MM.1S (cell line): ENCODE data around the gene ITPR3.

ENCODE experiments used
- DNase-seq: peaks from one replicate; pipeline ENCODE4 v3.0.0-alpha.2; 2015
- H2AFZ ChIP-seq: fragments of 300-600 bp; sonication (generic); 2 replicates; pipeline ENCODE4 v1.6.0; 2016; ENCODE audit warnings: antibody characterized with exemption, low read length
- H3F3A ChIP-seq: fragments of 300-600 bp; sonication (generic); 2 replicates; pipeline ENCODE4 v1.6.1; 2016; ENCODE audit warnings: mild to moderate bottlenecking, antibody characterized with exemption, low read length, moderate library complexity, mixed read lengths; ENCODE audit not compliant: insufficient read depth
- H3K27ac ChIP-seq: fragments of 300-600 bp; sonication (generic); 2 replicates; pipeline ENCODE4 v1.5.1; 2016; ENCODE audit warnings: mild to moderate bottlenecking, low read length
- H3K27me3 ChIP-seq: fragments of 300-600 bp; sonication (generic); replicated peaks from 2 replicates; pipeline ENCODE4 v1.6.0; 2016; ENCODE audit warnings: low read length; ENCODE audit not compliant: insufficient read depth
- H3K36me3 ChIP-seq: fragments of 300-600 bp; sonication (generic); replicated peaks from 2 replicates; pipeline ENCODE4 v1.6.1; 2016; ENCODE audit warnings: mild to moderate bottlenecking, low read length, mixed read lengths; ENCODE audit not compliant: insufficient read depth
- H3K4me1 ChIP-seq: fragments of 300-600 bp; sonication (generic); 2 replicates; pipeline ENCODE4 v1.6.1; 2016; ENCODE audit warnings: low read length, mixed read lengths
- H3K4me2 ChIP-seq: fragments of 300-600 bp; sonication (generic); 2 replicates; pipeline ENCODE4 v1.6.0; 2016; ENCODE audit warnings: low read depth, low read length
- H3K4me3 ChIP-seq: fragments of 300-600 bp; sonication (generic); 2 replicates; pipeline ENCODE4 v1.5.1; 2016; ENCODE audit warnings: low read length, mixed read lengths
- H3K79me2 ChIP-seq: fragments of 300-600 bp; sonication (generic); 2 replicates; pipeline ENCODE4 v1.6.1; 2016; ENCODE audit warnings: mixed run types, low read length, mixed read lengths
- H3K9ac ChIP-seq: fragments of 300-600 bp; sonication (generic); 2 replicates; pipeline ENCODE4 v1.6.1; 2016; ENCODE audit warnings: low read length, mixed read lengths
- H3K9me2 ChIP-seq: fragments of 300-600 bp; sonication (generic); replicated peaks from 2 replicates; pipeline ENCODE4 v1.6.1; 2016; ENCODE audit warnings: mild to moderate bottlenecking, low read length, mixed read lengths; ENCODE audit not compliant: insufficient read depth
- H3K9me3 ChIP-seq: fragments of 300-600 bp; sonication (generic); replicated peaks from 2 replicates; pipeline ENCODE4 v1.6.1; 2016; ENCODE audit warnings: mild to moderate bottlenecking, low read length, mixed read lengths; ENCODE audit not compliant: insufficient read depth
- H4K20me1 ChIP-seq: fragments of 300-600 bp; sonication (generic); 2 replicates; pipeline ENCODE4 v1.6.1; 2016; ENCODE audit warnings: mild to moderate bottlenecking, low read length, moderate library complexity, mixed read lengths; ENCODE audit not compliant: insufficient read depth
- EZH2 ChIP-seq: fragments of 300-600 bp; sonication (generic); optimal IDR thresholded peaks from 2 replicates; pipeline ENCODE3; 2017; ENCODE audit warnings: low read depth, mild to moderate bottlenecking, antibody characterized with exemption, low read length, mixed read lengths
- EZH2phosphoT487 ChIP-seq: fragments of 300-600 bp; sonication (generic); IDR thresholded peaks from 2 replicates; pipeline ENCODE4 v1.6.1; 2018; ENCODE audit warnings: antibody characterized with exemption, low read length
- TF ChIP-seq, protein P1 (sequence below): fragments of 300-600 bp; sonication (generic); IDR thresholded peaks from 2 replicates; pipeline ENCODE4 v1.5.1; 2016; ENCODE audit warnings: antibody characterized with exemption, low read length, mixed read lengths

Gene ITPR3

DNA sequence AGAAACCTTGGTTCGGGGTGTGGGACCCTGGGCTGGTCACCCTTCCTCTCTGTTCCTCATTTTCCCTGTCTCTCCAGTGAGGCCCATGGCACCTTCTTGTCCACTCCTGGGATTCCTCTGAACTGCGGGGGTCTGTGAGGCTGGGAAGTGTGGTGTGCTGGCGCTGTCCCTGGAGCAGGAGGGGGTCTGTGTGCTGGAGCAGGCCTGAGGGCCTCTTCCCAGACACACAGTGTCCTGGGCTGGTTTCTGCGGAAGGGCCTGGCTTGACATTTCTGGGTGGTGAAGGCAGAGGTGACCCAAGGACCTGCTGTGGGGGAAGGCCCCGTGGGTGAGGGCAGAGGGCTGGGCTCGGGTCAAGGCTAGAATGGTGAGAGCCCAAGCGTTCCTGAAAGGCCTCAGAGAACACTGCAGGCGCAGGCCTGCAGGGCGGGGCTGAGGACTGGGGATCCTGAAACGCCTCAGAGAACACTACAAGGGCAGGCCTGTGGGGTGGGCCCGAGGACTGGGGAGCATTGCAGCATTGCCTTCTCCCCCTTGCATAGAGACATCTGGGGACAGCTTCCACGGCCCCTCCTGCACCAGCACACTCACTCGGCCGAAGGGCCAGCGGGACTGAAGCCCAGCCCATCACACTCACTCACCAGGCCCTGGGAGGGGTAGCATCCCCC is 30.5 kb upstream of the ITPR3 start:
- Histone ChIP-seq H3K9ac (no peak overlapping the region), H3K27me3 (no peaks in the 10 kb centered on the region), H3K79me2 (no peaks in the 10 kb centered on the region), H3K4me2 (peak overlapping the region; percentile 51; the same call in 1 of the 2 replicates), H4K20me1 (no peaks in the 10 kb centered on the region), H3K9me3 (no peaks in the 10 kb centered on the region), H3F3A (no peaks in the 10 kb centered on the region), H3K4me1 (peaks cover 12% of the 10 kb centered on the region), H3K27ac (no peak overlapping the region), H3K9me2 (no peaks in the 10 kb centered on the region), H3K36me3 (no peaks in the 10 kb centered on the region), H3K4me3 (no peak overlapping the region), H2AFZ (peak overlapping the region; percentile 66; the same call in 1 of the 2 replicates)
- no peak for TF ChIP-seq EZH2
- TF ChIP-seq, protein P1, sequence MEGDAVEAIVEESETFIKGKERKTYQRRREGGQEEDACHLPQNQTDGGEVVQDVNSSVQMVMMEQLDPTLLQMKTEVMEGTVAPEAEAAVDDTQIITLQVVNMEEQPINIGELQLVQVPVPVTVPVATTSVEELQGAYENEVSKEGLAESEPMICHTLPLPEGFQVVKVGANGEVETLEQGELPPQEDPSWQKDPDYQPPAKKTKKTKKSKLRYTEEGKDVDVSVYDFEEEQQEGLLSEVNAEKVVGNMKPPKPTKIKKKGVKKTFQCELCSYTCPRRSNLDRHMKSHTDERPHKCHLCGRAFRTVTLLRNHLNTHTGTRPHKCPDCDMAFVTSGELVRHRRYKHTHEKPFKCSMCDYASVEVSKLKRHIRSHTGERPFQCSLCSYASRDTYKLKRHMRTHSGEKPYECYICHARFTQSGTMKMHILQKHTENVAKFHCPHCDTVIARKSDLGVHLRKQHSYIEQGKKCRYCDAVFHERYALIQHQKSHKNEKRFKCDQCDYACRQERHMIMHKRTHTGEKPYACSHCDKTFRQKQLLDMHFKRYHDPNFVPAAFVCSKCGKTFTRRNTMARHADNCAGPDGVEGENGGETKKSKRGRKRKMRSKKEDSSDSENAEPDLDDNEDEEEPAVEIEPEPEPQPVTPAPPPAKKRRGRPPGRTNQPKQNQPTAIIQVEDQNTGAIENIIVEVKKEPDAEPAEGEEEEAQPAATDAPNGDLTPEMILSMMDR, result no peak
- TF ChIP-seq EZH2phosphoT487, result no peak
- no peak for DNase-seq

DNA sequence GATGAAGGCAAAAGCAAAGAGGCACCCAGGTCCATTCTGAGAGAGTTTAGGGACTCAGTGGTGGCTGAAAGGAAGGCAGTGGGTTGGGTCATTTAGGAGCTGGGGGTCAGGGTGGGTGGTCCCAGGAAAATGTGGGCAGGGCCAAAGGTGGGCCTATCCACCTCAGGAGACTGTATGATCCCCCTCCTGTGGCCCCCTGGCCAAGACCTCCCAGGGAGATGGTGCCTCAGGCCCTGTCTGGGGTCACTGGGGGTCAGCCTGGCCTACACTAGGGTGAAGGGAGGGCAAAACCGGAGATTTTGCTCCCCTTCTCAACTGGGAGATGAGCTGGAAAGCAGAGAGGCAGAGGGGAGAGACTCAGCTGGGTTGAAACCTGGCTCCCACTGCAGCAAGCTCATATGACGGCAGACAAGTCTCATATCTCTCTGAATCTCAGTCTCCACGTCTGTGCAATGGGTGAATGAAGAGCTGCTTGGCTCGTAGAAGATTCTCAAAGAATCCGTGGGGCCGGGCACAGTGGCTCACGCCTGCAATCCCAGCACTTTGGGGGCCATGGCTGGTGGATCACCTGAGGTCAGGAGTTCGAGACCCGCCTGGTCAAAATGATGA is 29.6 kb upstream of the ITPR3 start:
- no peak for DNase-seq
- no peaks in the 10 kb centered on the region for H3K36me3 ChIP-seq
- H3K79me2 ChIP-seq, result no peaks in the 10 kb centered on the region
- H4K20me1 ChIP-seq, result no peaks in the 10 kb centered on the region
- H3F3A ChIP-seq, result no peaks in the 10 kb centered on the region
- TF ChIP-seq EZH2phosphoT487, result no peak
- TF ChIP-seq, protein P1, result no peak
- no peak for TF ChIP-seq EZH2
- H3K27ac ChIP-seq, result no peak overlapping the region
- H3K9me2 ChIP-seq, result no peaks in the 10 kb centered on the region
- H3K9ac ChIP-seq, result no peak overlapping the region
- H3K9me3 ChIP-seq, result no peaks in the 10 kb centered on the region
- H3K4me2 ChIP-seq, result no peak overlapping the region
- H2AFZ ChIP-seq, result no peak overlapping the region
- H3K4me3 ChIP-seq, result no peak overlapping the region
- no peaks in the 10 kb centered on the region for H3K27me3 ChIP-seq
- H3K4me1 ChIP-seq, result peaks cover 12% of the 10 kb centered on the region

DNA sequence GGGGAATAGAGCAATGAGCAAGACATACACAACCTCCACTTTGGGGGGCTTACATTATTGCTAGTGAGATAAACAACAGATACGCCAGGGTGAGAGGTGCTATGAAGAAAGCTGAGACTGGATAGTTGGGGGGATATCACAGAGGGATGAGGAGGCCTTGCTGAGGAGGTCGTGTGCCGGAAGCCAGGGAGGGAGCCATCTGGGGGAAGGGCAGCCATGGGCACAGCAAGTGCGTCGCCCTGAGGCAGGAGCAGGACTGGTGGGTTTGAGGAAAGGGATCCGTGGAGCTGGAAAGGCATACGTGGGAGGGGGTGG is 28.9 kb upstream of the ITPR3 start:
- H2AFZ ChIP-seq, result no peak overlapping the region
- H3K9me3 ChIP-seq, result no peaks in the 10 kb centered on the region
- no peak overlapping the region for H3K27ac ChIP-seq
- no peaks in the 10 kb centered on the region for H3K36me3 ChIP-seq
- DNase-seq, result no peak
- H3K4me1 ChIP-seq, result peaks cover 12% of the 10 kb centered on the region
- H3K9me2 ChIP-seq, result no peaks in the 10 kb centered on the region
- H3F3A ChIP-seq, result no peaks in the 10 kb centered on the region
- no peaks in the 10 kb centered on the region for H4K20me1 ChIP-seq
- no peak overlapping the region for H3K9ac ChIP-seq
- no peak overlapping the region for H3K4me2 ChIP-seq
- H3K4me3 ChIP-seq, result no peak overlapping the region
- no peaks in the 10 kb centered on the region for H3K79me2 ChIP-seq
- H3K27me3 ChIP-seq, result no peaks in the 10 kb centered on the region
- TF ChIP-seq EZH2 (no peak), EZH2phosphoT487 (no peak)
- TF ChIP-seq, protein P1, result no peak
